H1 (cell line): ENCODE results near the gene CTNS.

ENCODE experiments used
- ATF2 ChIP-seq: IDR thresholded peaks from 2 replicates; pipeline ENCODE4 v1.6.1; 2012; ENCODE audit warnings: low read length, inconsistent platforms
- BACH1 ChIP-seq: IDR thresholded peaks from 2 replicates; pipeline ENCODE4 v1.6.1; 2012; ENCODE audit warnings: low read length, improper control_type of control experiment
- CTCF ChIP-seq, 3 experiments: IDR thresholded peaks; 1 replicate in 2 of 3; 2 replicates in 1 of 3; pipeline versions ENCODE4 v1.5.1 to v1.6.1; 2011; ENCODE audit warnings: low read length in 3 of 3, mild to moderate bottlenecking in 3 of 3, inconsistent platforms in 2 of 3, low read depth in 1 of 3, moderate library complexity in 1 of 3; ENCODE audit not compliant: insufficient read depth in 1 of 3; ENCODE audit errors: control extremely low read depth in 1 of 3
- EZH2 ChIP-seq: fragments of 200-600 bp; sonication (generic); IDR thresholded peaks from 2 replicates; pipeline ENCODE4 v1.7.1; 2012; ENCODE audit warnings: low read depth, mild to moderate bottlenecking, moderate library complexity, low read length, inconsistent platforms; ENCODE audit not compliant: severe bottlenecking
- FOSL1 ChIP-seq: IDR thresholded peaks from 2 replicates; pipeline ENCODE4 v1.6.1; 2011; ENCODE audit warnings: mild to moderate bottlenecking, low read depth, low read length, moderate library complexity; ENCODE audit not compliant: insufficient read depth
- MAFK ChIP-seq: IDR thresholded peaks from 2 replicates; pipeline ENCODE4 v1.6.1; 2012; ENCODE audit warnings: low read depth, mild to moderate bottlenecking, improper control_type of control experiment, low read length
- POLR2A ChIP-seq, 2 experiments: IDR thresholded peaks; 1 replicate in 1 of 2; 2 replicates in 1 of 2; pipeline ENCODE4 v1.6.1; 2011; ENCODE audit warnings: low read depth in 2 of 2, low read length in 2 of 2, mild to moderate bottlenecking in 2 of 2; ENCODE audit errors: control extremely low read depth in 1 of 2
- POLR2AphosphoS5 ChIP-seq: IDR thresholded peaks from 2 replicates; pipeline ENCODE4 v1.6.1; 2011; ENCODE audit warnings: low read depth, low read length
- SIN3A ChIP-seq, 2 experiments: IDR thresholded peaks in 1 of 2; conservative IDR thresholded peaks in 1 of 2; 2 replicates each; pipeline ENCODE4 v1.6.1; 2011 to 2012; ENCODE audit warnings: low read length in 2 of 2, improper control_type of control experiment in 1 of 2, low read depth in 1 of 2, mild to moderate bottlenecking in 1 of 2

- no peak for TF ChIP-seq CTCF (IDR thresholded peaks at IDR 0.05; ENCODE audit: control extremely low read depth in 1 of 3, insufficient read depth in 1 of 3, low read depth in 1 of 3, low read length in 3 of 3)
- TF ChIP-seq BACH1, result no peak
- no peak for TF ChIP-seq MAFK
- TF ChIP-seq EZH2, result no peak
- TF ChIP-seq ATF2, result no peak
- no peak for TF ChIP-seq POLR2AphosphoS5
- no peak for TF ChIP-seq FOSL1
- TF ChIP-seq POLR2A (IDR thresholded peaks at IDR 0.05; ENCODE audit: control extremely low read depth in 1 of 2, low read depth in 2 of 2, low read length in 2 of 2), result no peak
- TF ChIP-seq SIN3A (conservative IDR thresholded peaks at IDR 0.05 in 1 of 2, IDR thresholded peaks at IDR 0.05 in 1 of 2; ENCODE audit: low read depth in 1 of 2, low read length in 2 of 2), result no peak
Measured at GRCh38 chr17:3639981-3640596, 3.5 kb downstream of the CTNS start.
